SKM-1 (cell line): ENCODE measurements around the gene PLCB1.

Experiments used
- DNase-seq: peaks from one replicate; lab custom pipeline; 2025; ENCODE audit not compliant: unreplicated experiment; lab: John Stamatoyannopoulos, UW

PLCB1 gene

GRCh38 chr20:8395956-8396355 lies 263.9 kb downstream of the PLCB1 start:
- no peak for DNase-seq

GRCh38 chr20:8398263-8399051 lies 266.4 kb downstream of the PLCB1 start:
- DNase-seq, result no peak

GRCh38 chr20:8399947-8400346 lies 267.9 kb downstream of the PLCB1 start:
- DNase-seq, result peak; percentile 41

GRCh38 chr20:8400486-8400885 lies 268.4 kb downstream of the PLCB1 start:
- DNase-seq, result no peak

GRCh38 chr20:8401556-8401955 lies 269.5 kb downstream of the PLCB1 start:
- no peak for DNase-seq

- DNase-seq, result no peak
Measured at GRCh38 chr20:8402798-8403197, 270.7 kb downstream of the PLCB1 start.

GRCh38 chr20:8404912-8405635 lies 273.0 kb downstream of the PLCB1 start:
- DNase-seq, result no peak

- DNase-seq, result no peak
Measured at GRCh38 chr20:8406391-8406790, 274.3 kb downstream of the PLCB1 start.

GRCh38 chr20:8408587-8409307 lies 276.7 kb downstream of the PLCB1 start:
- no peak for DNase-seq

GRCh38 chr20:8413691-8414090 lies 281.6 kb downstream of the PLCB1 start:
- DNase-seq, result no peak

- DNase-seq, result no peak
Measured at GRCh38 chr20:8414586-8415274, 282.7 kb downstream of the PLCB1 start.

- DNase-seq, result no peak
Measured at GRCh38 chr20:8421981-8422380, 289.9 kb downstream of the PLCB1 start.

GRCh38 chr20:8423482-8423881 lies 291.4 kb downstream of the PLCB1 start:
- no peak for DNase-seq

GRCh38 chr20:8424010-8424409 lies 291.9 kb downstream of the PLCB1 start:
- DNase-seq, result no peak

- no peak for DNase-seq
Measured at GRCh38 chr20:8425016-8425415, 292.9 kb downstream of the PLCB1 start.

GRCh38 chr20:8425802-8426201 lies 293.7 kb downstream of the PLCB1 start:
- DNase-seq, result no peak

- peak; percentile 21 for DNase-seq
Measured at GRCh38 chr20:8427419-8428040, 295.5 kb downstream of the PLCB1 start.

- no peak for DNase-seq
Measured at GRCh38 chr20:8428988-8429387, 296.9 kb downstream of the PLCB1 start.

GRCh38 chr20:8431538-8432434 lies 299.7 kb downstream of the PLCB1 start:
- DNase-seq, result no peak
